ENCODE data around the gene RDH12. TPM values are rescaled to one million over a fixed set of nuclear protein-coding genes. Genes with fewer than 3 reads are reported as not detected.
"Not testable (repeated sequence)": the region's sequence is repeated elsewhere in the genome, so short reads cannot be mapped to it uniquely, and the experiment has no call there.

Gene RDH12
- total RNA-seq, 1 experiment from 2014 or later = not detected

- H3K4me1 Mint-ChIP-seq (ENCODE audit: low read depth, unreplicated experiment) = no peaks in the 10 kb centered on the region
- no peaks in the 10 kb centered on the region for H3K27me3 ChIP-seq (replicated peaks; ENCODE audit: control insufficient read depth, insufficient read depth, low read length)
- no peak overlapping the region for H3K4me3 ChIP-seq (ENCODE audit: low read depth, low read length)
- TF ChIP-seq CTCF (IDR thresholded peaks at IDR 0.05; ENCODE audit: insufficient read depth in 1 of 2, low read depth in 1 of 2, low read length in 1 of 2, severe bottlenecking in 1 of 2, unreplicated experiment in 1 of 2) = no peak
- no peak overlapping the region for H3K4me3 Mint-ChIP-seq (ENCODE audit: unreplicated experiment)
- CTCF ChIA-PET = no interaction called here
- no peaks in the 10 kb centered on the region for H3K4me1 ChIP-seq
- H3K9me3 Mint-ChIP-seq (ENCODE audit: unreplicated experiment) = peaks cover 10% of the 10 kb centered on the region
- no peaks in the 10 kb centered on the region for H3K36me3 ChIP-seq (ENCODE audit: control insufficient read depth, insufficient read depth, low read length)
- peak in 1 of 2 experiments; percentile 16 for DNase-seq
- intact Hi-C loops (cut with micrococcal nuclease; ENCODE audit: unreplicated experiment) = no loop called here
- no peak overlapping the region for H3K27ac Mint-ChIP-seq (ENCODE audit: unreplicated experiment)
- POLR2A ChIA-PET = no interaction called here
- BruUV-seq (replicated peaks) = no TSS peak
- H3K36me3 Mint-ChIP-seq (ENCODE audit: insufficient read depth, unreplicated experiment) = no peaks in the 10 kb centered on the region
- H3K9me3 ChIP-seq = peaks cover 14% of the 10 kb centered on the region
- H3K27me3 Mint-ChIP-seq (ENCODE audit: insufficient read depth, unreplicated experiment) = no peaks in the 10 kb centered on the region
Measured at GRCh38 chr14:67710209-67710608, 8.5 kb downstream of the RDH12 start.

GRCh38 chr14:67717048-67717447 lies 15.4 kb downstream of the RDH12 start:
- intact Hi-C loops (cut with micrococcal nuclease; ENCODE audit: unreplicated experiment) = no loop called here
- H3K27ac Mint-ChIP-seq (ENCODE audit: unreplicated experiment) = no peak overlapping the region
- H3K4me1 ChIP-seq = no peaks in the 10 kb centered on the region
- H3K36me3 Mint-ChIP-seq (ENCODE audit: insufficient read depth, unreplicated experiment) = no peaks in the 10 kb centered on the region
- peaks cover 11% of the 10 kb centered on the region for H3K4me1 Mint-ChIP-seq (ENCODE audit: low read depth, unreplicated experiment)
- H3K27me3 Mint-ChIP-seq (ENCODE audit: insufficient read depth, unreplicated experiment) = no peaks in the 10 kb centered on the region
- CTCF ChIA-PET = no interaction called here
- H3K4me3 Mint-ChIP-seq (ENCODE audit: unreplicated experiment) = no peak overlapping the region
- no peaks in the 10 kb centered on the region for H3K36me3 ChIP-seq (ENCODE audit: control insufficient read depth, insufficient read depth, low read length)
- H3K4me3 ChIP-seq (ENCODE audit: low read depth, low read length) = no peak overlapping the region
- peaks cover under 1% of the 10 kb centered on the region for H3K9me3 Mint-ChIP-seq (ENCODE audit: unreplicated experiment)
- no peaks in the 10 kb centered on the region; the same call in 1 of the 2 replicates for H3K9me3 ChIP-seq
- POLR2A ChIA-PET = no interaction called here
- TF ChIP-seq CTCF (IDR thresholded peaks at IDR 0.05; ENCODE audit: insufficient read depth in 1 of 2, low read depth in 1 of 2, low read length in 1 of 2, severe bottlenecking in 1 of 2, unreplicated experiment in 1 of 2) = no peak
- no TSS peak for BruUV-seq (replicated peaks)
- no peaks in the 10 kb centered on the region for H3K27me3 ChIP-seq (replicated peaks; ENCODE audit: control insufficient read depth, insufficient read depth, low read length)
- no peak for DNase-seq

- BruUV-seq (replicated peaks) = no TSS peak
Measured at GRCh38 chr14:67718265-67718664, 16.6 kb downstream of the RDH12 start.

GRCh38 chr14:67719385-67719784 lies 17.7 kb downstream of the RDH12 start:
- H3K9me3 Mint-ChIP-seq (ENCODE audit: unreplicated experiment); intact Hi-C loops (cut with micrococcal nuclease; ENCODE audit: unreplicated experiment); H3K4me1 ChIP-seq; H3K4me3 Mint-ChIP-seq (ENCODE audit: unreplicated experiment); CTCF ChIA-PET; BruUV-seq (replicated peaks); H3K9me3 ChIP-seq; H3K27me3 Mint-ChIP-seq (ENCODE audit: insufficient read depth, unreplicated experiment); H3K27me3 ChIP-seq (replicated peaks; ENCODE audit: control insufficient read depth, insufficient read depth, low read length); DNase-seq; H3K4me3 ChIP-seq (ENCODE audit: low read depth, low read length); H3K36me3 Mint-ChIP-seq (ENCODE audit: insufficient read depth, unreplicated experiment); H3K36me3 ChIP-seq (ENCODE audit: control insufficient read depth, insufficient read depth, low read length); POLR2A ChIA-PET; H3K27ac Mint-ChIP-seq (ENCODE audit: unreplicated experiment): not testable (repeated sequence)
- peaks cover 11% of the 10 kb centered on the region for H3K4me1 Mint-ChIP-seq (ENCODE audit: low read depth, unreplicated experiment)

More at GRCh38 chr14:67718265-67718664, 16.6 kb downstream of the RDH12 start:
- Mint-ChIP-seq H3K27ac (ENCODE audit: unreplicated experiment) (no peak overlapping the region), H3K27me3 (ENCODE audit: insufficient read depth, unreplicated experiment) (no peaks in the 10 kb centered on the region), H3K4me1 (ENCODE audit: low read depth, unreplicated experiment) (peaks cover 11% of the 10 kb centered on the region), H3K36me3 (ENCODE audit: insufficient read depth, unreplicated experiment) (no peaks in the 10 kb centered on the region), H3K4me3 (ENCODE audit: unreplicated experiment) (no peak overlapping the region), H3K9me3 (ENCODE audit: unreplicated experiment) (no peaks in the 10 kb centered on the region)
- Histone ChIP-seq H3K27me3 (replicated peaks; ENCODE audit: control insufficient read depth, insufficient read depth, low read length) (no peaks in the 10 kb centered on the region), H3K9me3 (no peaks in the 10 kb centered on the region), H3K36me3 (ENCODE audit: control insufficient read depth, insufficient read depth, low read length) (no peaks in the 10 kb centered on the region), H3K4me3 (ENCODE audit: low read depth, low read length) (no peak overlapping the region), H3K4me1 (no peaks in the 10 kb centered on the region)
- intact Hi-C loops (cut with micrococcal nuclease; ENCODE audit: unreplicated experiment) = no loop called here
- CTCF ChIA-PET = no interaction called here
- DNase-seq = no peak
- POLR2A ChIA-PET = no interaction called here
- TF ChIP-seq CTCF (IDR thresholded peaks at IDR 0.05; ENCODE audit: insufficient read depth in 1 of 2, low read depth in 1 of 2, low read length in 1 of 2, severe bottlenecking in 1 of 2, unreplicated experiment in 1 of 2) = no peak
